ENCODE measurements around the gene DUSP15.

DNA sequence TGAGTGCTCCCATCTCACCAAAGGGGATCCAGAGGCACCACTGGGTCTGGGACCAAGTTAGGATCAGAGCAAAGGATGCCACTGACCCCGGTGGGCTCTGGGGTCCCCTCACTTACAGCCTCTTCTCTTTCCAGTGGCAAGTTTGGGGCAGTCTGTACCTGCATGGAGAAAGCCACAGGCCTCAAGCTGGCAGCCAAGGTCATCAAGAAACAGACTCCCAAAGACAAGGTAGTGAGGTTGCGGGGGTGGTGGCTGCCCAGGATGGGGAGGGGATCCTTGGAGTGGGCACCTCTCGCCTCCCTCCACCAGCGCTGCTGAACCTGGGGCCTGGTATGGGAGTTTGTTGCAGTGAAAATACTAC lies 46.2 kb downstream of the DUSP15 start:
- no peak for TF ChIP-seq SP1 (IDR thresholded peaks at IDR 0.05)
- TF ChIP-seq, protein P1, sequence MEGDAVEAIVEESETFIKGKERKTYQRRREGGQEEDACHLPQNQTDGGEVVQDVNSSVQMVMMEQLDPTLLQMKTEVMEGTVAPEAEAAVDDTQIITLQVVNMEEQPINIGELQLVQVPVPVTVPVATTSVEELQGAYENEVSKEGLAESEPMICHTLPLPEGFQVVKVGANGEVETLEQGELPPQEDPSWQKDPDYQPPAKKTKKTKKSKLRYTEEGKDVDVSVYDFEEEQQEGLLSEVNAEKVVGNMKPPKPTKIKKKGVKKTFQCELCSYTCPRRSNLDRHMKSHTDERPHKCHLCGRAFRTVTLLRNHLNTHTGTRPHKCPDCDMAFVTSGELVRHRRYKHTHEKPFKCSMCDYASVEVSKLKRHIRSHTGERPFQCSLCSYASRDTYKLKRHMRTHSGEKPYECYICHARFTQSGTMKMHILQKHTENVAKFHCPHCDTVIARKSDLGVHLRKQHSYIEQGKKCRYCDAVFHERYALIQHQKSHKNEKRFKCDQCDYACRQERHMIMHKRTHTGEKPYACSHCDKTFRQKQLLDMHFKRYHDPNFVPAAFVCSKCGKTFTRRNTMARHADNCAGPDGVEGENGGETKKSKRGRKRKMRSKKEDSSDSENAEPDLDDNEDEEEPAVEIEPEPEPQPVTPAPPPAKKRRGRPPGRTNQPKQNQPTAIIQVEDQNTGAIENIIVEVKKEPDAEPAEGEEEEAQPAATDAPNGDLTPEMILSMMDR (IDR thresholded peaks at IDR 0.05; ENCODE audit: low read depth, low read length, missing input control) = no peak
